GM21360 (cell line): Measurements from ENCODE around the gene PSMD1.

ENCODE experiments used
- ATAC-seq: cut with Tn5 transposase; IDR thresholded peaks from one replicate; pipeline ENCODE4 v1.9.1; 2021; ENCODE audit warnings: mild to moderate bottlenecking, moderate library complexity; ENCODE audit not compliant: unreplicated experiment

Gene PSMD1

GRCh38 chr2:231034291-231034882, 22.3 kb upstream of the PSMD1 start:
- no peak for ATAC-seq

- ATAC-seq, result no peak
Observed at GRCh38 chr2:231036131-231036530, 20.5 kb upstream of the PSMD1 start.

GRCh38 chr2:231036578-231037106, 20.0 kb upstream of the PSMD1 start:
- ATAC-seq, result no peak

GRCh38 chr2:231037202-231037730, 19.4 kb upstream of the PSMD1 start, which contains the start of gene C2orf72:
Gene C2orf72 (plus strand): TSS chr2:231037523. CDS start chr2:231037566, 43 bp downstream.
- ATAC-seq, result no peak

- ATAC-seq, result no peak
Observed at GRCh38 chr2:231037731-231038482, 18.8 kb upstream of the PSMD1 start.

GRCh38 chr2:231038483-231039293, 18.0 kb upstream of the PSMD1 start:
- no peak for ATAC-seq

GRCh38 chr2:231039294-231039664, 17.4 kb upstream of the PSMD1 start:
- no peak for ATAC-seq

- no peak for ATAC-seq
Observed at GRCh38 chr2:231039821-231040364, 16.8 kb upstream of the PSMD1 start.

- no peak for ATAC-seq
Observed at GRCh38 chr2:231041061-231041689, 15.5 kb upstream of the PSMD1 start.

- no peak for ATAC-seq
Observed at GRCh38 chr2:231043796-231044195, 12.9 kb upstream of the PSMD1 start.

GRCh38 chr2:231046916-231047273, 9.8 kb upstream of the PSMD1 start:
- ATAC-seq, result no peak

- no peak for ATAC-seq
Observed at GRCh38 chr2:231047274-231047922, 9.3 kb upstream of the PSMD1 start.

GRCh38 chr2:231047923-231048915, 8.4 kb upstream of the PSMD1 start:
- no peak for ATAC-seq

- no peak for ATAC-seq
Observed at GRCh38 chr2:231049286-231050017, 7.2 kb upstream of the PSMD1 start.

- ATAC-seq, result no peak
Observed at GRCh38 chr2:231050018-231050901, 6.4 kb upstream of the PSMD1 start.

GRCh38 chr2:231051116-231051515, 5.6 kb upstream of the PSMD1 start:
- ATAC-seq, result no peak
